Measurements from ENCODE around the gene RIOK3. TPM values are rescaled to one million over a fixed set of nuclear protein-coding genes. Genes with fewer than 3 reads are reported as not detected.
A peak's percentile ranks its signal among the peaks of the same experiment; 100 is the strongest.

The RIOK3 gene
- total RNA-seq, 1 experiment from 2014 or later = 19.4 TPM

- TF ChIP-seq, protein P1, sequence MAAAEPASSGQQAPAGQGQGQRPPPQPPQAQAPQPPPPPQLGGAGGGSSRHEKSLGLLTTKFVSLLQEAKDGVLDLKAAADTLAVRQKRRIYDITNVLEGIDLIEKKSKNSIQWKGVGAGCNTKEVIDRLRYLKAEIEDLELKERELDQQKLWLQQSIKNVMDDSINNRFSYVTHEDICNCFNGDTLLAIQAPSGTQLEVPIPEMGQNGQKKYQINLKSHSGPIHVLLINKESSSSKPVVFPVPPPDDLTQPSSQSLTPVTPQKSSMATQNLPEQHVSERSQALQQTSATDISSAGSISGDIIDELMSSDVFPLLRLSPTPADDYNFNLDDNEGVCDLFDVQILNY (CRISPR knock-in tag; IDR thresholded peaks at IDR 0.05) = no peak
- TF ChIP-seq JUN (CRISPR knock-in tag; IDR thresholded peaks at IDR 0.05) = no peak
- TF ChIP-seq, protein P2, sequence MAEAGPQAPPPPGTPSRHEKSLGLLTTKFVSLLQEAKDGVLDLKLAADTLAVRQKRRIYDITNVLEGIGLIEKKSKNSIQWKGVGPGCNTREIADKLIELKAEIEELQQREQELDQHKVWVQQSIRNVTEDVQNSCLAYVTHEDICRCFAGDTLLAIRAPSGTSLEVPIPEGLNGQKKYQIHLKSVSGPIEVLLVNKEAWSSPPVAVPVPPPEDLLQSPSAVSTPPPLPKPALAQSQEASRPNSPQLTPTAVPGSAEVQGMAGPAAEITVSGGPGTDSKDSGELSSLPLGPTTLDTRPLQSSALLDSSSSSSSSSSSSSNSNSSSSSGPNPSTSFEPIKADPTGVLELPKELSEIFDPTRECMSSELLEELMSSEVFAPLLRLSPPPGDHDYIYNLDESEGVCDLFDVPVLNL (CRISPR knock-in tag; IDR thresholded peaks at IDR 0.05; ENCODE audit: borderline replicate concordance, low read depth) = no peak
- no peak for TF ChIP-seq HMGA2 (CRISPR knock-in tag; IDR thresholded peaks at IDR 0.05)
- no peak for TF ChIP-seq FOXP4 (CRISPR knock-in tag; IDR thresholded peaks at IDR 0.05)
- no peak for TF ChIP-seq SOX15 (CRISPR knock-in tag; IDR thresholded peaks at IDR 0.05)
- TF ChIP-seq, protein P3, sequence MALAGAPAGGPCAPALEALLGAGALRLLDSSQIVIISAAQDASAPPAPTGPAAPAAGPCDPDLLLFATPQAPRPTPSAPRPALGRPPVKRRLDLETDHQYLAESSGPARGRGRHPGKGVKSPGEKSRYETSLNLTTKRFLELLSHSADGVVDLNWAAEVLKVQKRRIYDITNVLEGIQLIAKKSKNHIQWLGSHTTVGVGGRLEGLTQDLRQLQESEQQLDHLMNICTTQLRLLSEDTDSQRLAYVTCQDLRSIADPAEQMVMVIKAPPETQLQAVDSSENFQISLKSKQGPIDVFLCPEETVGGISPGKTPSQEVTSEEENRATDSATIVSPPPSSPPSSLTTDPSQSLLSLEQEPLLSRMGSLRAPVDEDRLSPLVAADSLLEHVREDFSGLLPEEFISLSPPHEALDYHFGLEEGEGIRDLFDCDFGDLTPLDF (CRISPR knock-in tag; IDR thresholded peaks at IDR 0.05) = no peak
- no peak for TF ChIP-seq ELF4 (CRISPR knock-in tag; IDR thresholded peaks at IDR 0.05; ENCODE audit: low read depth)
- no peak for TF ChIP-seq SMAD3 (CRISPR knock-in tag; IDR thresholded peaks at IDR 0.05; ENCODE audit: borderline replicate concordance)
Measured at GRCh38 chr18:23524213-23524707, 71.2 kb downstream of the RIOK3 start (continued).

DNA sequence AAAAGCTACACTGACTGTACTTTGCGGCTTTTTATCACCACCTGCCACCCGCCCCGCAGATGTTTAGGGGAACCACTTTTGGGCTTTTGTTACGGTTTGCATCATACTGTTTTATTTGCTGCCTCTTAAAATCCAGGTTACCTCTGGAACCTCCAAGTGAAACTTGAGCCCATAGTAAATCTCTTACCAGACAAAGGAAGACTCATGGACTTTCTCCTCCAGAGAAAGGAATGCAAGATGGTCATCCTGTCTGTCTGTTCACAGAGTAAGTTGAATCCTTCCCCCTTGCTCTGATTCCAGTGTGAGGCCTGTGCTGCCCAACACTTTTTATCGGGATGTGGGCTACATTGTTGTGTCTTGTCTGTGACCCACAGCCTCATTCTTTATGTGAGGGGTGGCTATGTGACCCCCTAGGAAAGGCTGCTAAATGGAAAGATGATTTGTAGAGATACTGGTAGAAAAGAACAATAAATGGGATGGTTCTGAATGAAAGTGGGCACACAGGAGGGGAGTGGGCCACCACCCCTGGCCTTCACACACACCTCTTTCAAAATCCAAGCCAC lies 73.5 kb downstream of the RIOK3 start:
- Mint-ChIP-seq H3K27ac (peak overlapping the region; percentile 93), H3K27me3 (ENCODE audit: low read depth) (no peaks in the 10 kb centered on the region), H3K9me3 (no peaks in the 10 kb centered on the region), H3K4me1 (no peaks in the 10 kb centered on the region), H3K36me3 (peaks cover 56% of the 10 kb centered on the region), H3K4me3 (no peak overlapping the region)
- CTCF ChIA-PET = interaction anchor here (1.4 kb wide), 1 partner anchor 11 kb away, joined by 4 read pairs; no protein-coding TSS in a partner anchor
- ATAC-seq (no peak), DNase-seq (ENCODE audit: low spot score) (no peak)
- POLR2A ChIA-PET = no interaction called here
- TF ChIP-seq ZNF512 (CRISPR knock-in tag; IDR thresholded peaks at IDR 0.05; ENCODE audit: borderline replicate concordance) (no peak), KAT7 (CRISPR knock-in tag; IDR thresholded peaks at IDR 0.05; ENCODE audit: borderline replicate concordance) (no peak), HMGA2 (CRISPR knock-in tag; IDR thresholded peaks at IDR 0.05) (no peak), FOXJ3 (CRISPR knock-in tag; IDR thresholded peaks at IDR 0.05; ENCODE audit: borderline replicate concordance) (no peak), IRF2 (CRISPR knock-in tag; IDR thresholded peaks at IDR 0.05; ENCODE audit: borderline replicate concordance, low read depth) (no peak), TEAD1 (CRISPR knock-in tag; IDR thresholded peaks at IDR 0.05) (no peak), SP1 (CRISPR knock-in tag; conservative IDR thresholded peaks at IDR 0.05) (no peak), HMGXB4 (CRISPR knock-in tag; IDR thresholded peaks at IDR 0.05) (no peak), SOX15 (CRISPR knock-in tag; IDR thresholded peaks at IDR 0.05) (no peak), STAT6 (CRISPR knock-in tag; conservative IDR thresholded peaks at IDR 0.05; ENCODE audit: low read depth) (no peak), IRF1 (CRISPR knock-in tag; IDR thresholded peaks at IDR 0.05) (no peak), ZNF263 (CRISPR knock-in tag; IDR thresholded peaks at IDR 0.05; ENCODE audit: low read depth) (no peak), TCF7 (CRISPR knock-in tag; IDR thresholded peaks at IDR 0.05; ENCODE audit: low read depth) (no peak)
- TF ChIP-seq, protein P4, sequence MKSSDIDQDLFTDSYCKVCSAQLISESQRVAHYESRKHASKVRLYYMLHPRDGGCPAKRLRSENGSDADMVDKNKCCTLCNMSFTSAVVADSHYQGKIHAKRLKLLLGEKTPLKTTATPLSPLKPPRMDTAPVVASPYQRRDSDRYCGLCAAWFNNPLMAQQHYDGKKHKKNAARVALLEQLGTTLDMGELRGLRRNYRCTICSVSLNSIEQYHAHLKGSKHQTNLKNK (CRISPR knock-in tag; IDR thresholded peaks at IDR 0.05) = no peak
